HFFc6 (cell line): ENCODE measurements around the gene LIMA1. TPM values are rescaled to one million over a fixed set of nuclear protein-coding genes. Genes with fewer than 3 reads are reported as not detected.
A peak's percentile ranks its signal among the peaks of the same experiment; 100 is the strongest.

Source experiments
- DNase-seq: peaks from one replicate; pipeline ENCODE4 v3.0.0-alpha.2; 2018
- H3K27ac Mint-ChIP-seq: 2 replicates; pipeline ENCODE4 v1.8.0; 2020; ENCODE audit warnings: mild to moderate bottlenecking, mixed read lengths
- H3K27me3 Mint-ChIP-seq: 2 replicates; pipeline ENCODE4 v1.8.0; 2021; ENCODE audit warnings: mild to moderate bottlenecking, moderate library complexity, mixed read lengths; ENCODE audit not compliant: insufficient read depth
- H3K36me3 Mint-ChIP-seq: 2 replicates; pipeline ENCODE4 v1.8.0; 2021; ENCODE audit warnings: low read depth, mixed read lengths
- H3K4me1 Mint-ChIP-seq: 2 replicates; pipeline ENCODE4 v1.8.0; 2020; ENCODE audit warnings: low read depth, mixed read lengths
- H3K4me3 Mint-ChIP-seq: 2 replicates; pipeline ENCODE4 v1.8.0; 2020; ENCODE audit warnings: mild to moderate bottlenecking, moderate library complexity, mixed read lengths
- H3K9me3 Mint-ChIP-seq: 2 replicates; pipeline ENCODE4 v1.8.0; 2020; ENCODE audit warnings: mild to moderate bottlenecking, mixed read lengths
- CTCF ChIP-seq: fragments of 200-600 bp; sonication (generic); IDR thresholded peaks from 2 replicates; pipeline ENCODE4 v1.5.0; 2021; ENCODE audit warnings: antibody characterized with exemption, mild to moderate bottlenecking
- microRNA-seq: library from miRNA; unstranded; fragments of <30 nt; microRNA quantifications from one replicate; pipeline ENCODE4, GENCODE V29; 2019
- total RNA-seq, 6 experiments: library from RNA; stranded (reverse); fragmentation: NEBNext Ultra II Directional; extraction: Animal tissue kit (Norgen Biotek cat#: 25700); gene quantifications; 2 replicates in 1 of 6; 3 replicates in 5 of 6; pipeline ENCODE4 v1.2.3, GENCODE V29; 2021

The LIMA1 gene
- total RNA-seq, 6 experiments from 2014 or later: 259 to 335 (median 298) TPM

- peaks cover 21% of the 10 kb centered on the region for H3K4me1 Mint-ChIP-seq
- DNase-seq: peak; percentile 16
- peak overlapping the region; percentile 4; the same call in 1 of the 2 replicates for H3K27ac Mint-ChIP-seq
- no peaks in the 10 kb centered on the region for H3K9me3 Mint-ChIP-seq
- TF ChIP-seq CTCF: peak; percentile 75
- H3K27me3 Mint-ChIP-seq: peaks cover 4% of the 10 kb centered on the region
- peaks cover 34% of the 10 kb centered on the region for H3K36me3 Mint-ChIP-seq
- no peak overlapping the region for H3K4me3 Mint-ChIP-seq
Observed at GRCh38 chr12:50132505-50133135, 150.7 kb downstream of the LIMA1 start.

GRCh38 chr12:50129290-50129689, 154.0 kb downstream of the LIMA1 start:
- peaks cover 6% of the 10 kb centered on the region for H3K4me1 Mint-ChIP-seq
- TF ChIP-seq CTCF: no peak
- peaks cover 1% of the 10 kb centered on the region for H3K27me3 Mint-ChIP-seq
- no peak for DNase-seq
- H3K27ac Mint-ChIP-seq: no peak overlapping the region
- peaks cover 26% of the 10 kb centered on the region for H3K36me3 Mint-ChIP-seq
- H3K9me3 Mint-ChIP-seq: no peaks in the 10 kb centered on the region
- no peak overlapping the region for H3K4me3 Mint-ChIP-seq

GRCh38 chr12:50127546-50127945, 155.8 kb downstream of the LIMA1 start:
- TF ChIP-seq CTCF: no peak
- no peak for DNase-seq
- no peak overlapping the region for H3K27ac Mint-ChIP-seq
- peaks cover 21% of the 10 kb centered on the region for H3K36me3 Mint-ChIP-seq
- H3K4me1 Mint-ChIP-seq: peaks cover 2% of the 10 kb centered on the region
- peaks cover 1% of the 10 kb centered on the region for H3K27me3 Mint-ChIP-seq
- no peak overlapping the region for H3K4me3 Mint-ChIP-seq
- no peaks in the 10 kb centered on the region for H3K9me3 Mint-ChIP-seq

Small RNA genes lying within 50 kb of the gene (microRNA-seq; reads per million reads assigned to microRNA genes)
- 18.5 reads per million, percentile 25 among the genes with 10 or more reads in this experiment for gene MIR1293

Other genes with a start within 250 kb of the LIMA1 start
- 1 to 10 TPM; 1.3 to 2.4 (median 1.6) TPM for gene ASIC1, start 225.9 kb downstream of the LIMA1 start, total RNA-seq
- 10 to 100 TPM; 37.6 to 59.1 (median 44.2) TPM for gene SMARCD1, start 198.2 kb downstream of the LIMA1 start, total RNA-seq
- under 1 TPM in 1 of 6 experiments, not detected in 5; 0.20 TPM for gene GPD1, start 179.5 kb downstream of the LIMA1 start, total RNA-seq
- 10 to 100 TPM; 44.4 to 77.8 (median 53.4) TPM for gene COX14, start 171.3 kb downstream of the LIMA1 start, total RNA-seq
- gene CERS5, start 116.2 kb downstream of the LIMA1 start, total RNA-seq: 10 to 100 TPM; 48.0 to 69.3 (median 60.3) TPM
- gene FAM186A, start 113.1 kb upstream of the LIMA1 start, total RNA-seq: not detected
- gene LARP4, start 117.4 kb upstream of the LIMA1 start, total RNA-seq: 10 to 100 TPM; 51.3 to 59.6 (median 57.2) TPM
- gene DIP2B, start 221.5 kb upstream of the LIMA1 start, total RNA-seq: 10 to 100 TPM; 17.4 to 24.7 (median 20.6) TPM